Epithelial cell of prostate (primary cell): ENCODE results near the gene TMOD3.
"Not testable (repeated sequence)": the region's sequence is repeated elsewhere in the genome, so short reads cannot be mapped to it uniquely, and the experiment has no call there.

Experiments used
- DNase-seq: peaks from one replicate; pipeline ENCODE4 v3.0.0-alpha.2; 2011; ENCODE audit warnings: low read depth, low spot score
- H3K27ac ChIP-seq: fragments of 450-650 bp; 2 replicates; pipeline ENCODE4 v1.5.1; 2017; ENCODE audit warnings: mild to moderate bottlenecking

TMOD3 gene

DNA sequence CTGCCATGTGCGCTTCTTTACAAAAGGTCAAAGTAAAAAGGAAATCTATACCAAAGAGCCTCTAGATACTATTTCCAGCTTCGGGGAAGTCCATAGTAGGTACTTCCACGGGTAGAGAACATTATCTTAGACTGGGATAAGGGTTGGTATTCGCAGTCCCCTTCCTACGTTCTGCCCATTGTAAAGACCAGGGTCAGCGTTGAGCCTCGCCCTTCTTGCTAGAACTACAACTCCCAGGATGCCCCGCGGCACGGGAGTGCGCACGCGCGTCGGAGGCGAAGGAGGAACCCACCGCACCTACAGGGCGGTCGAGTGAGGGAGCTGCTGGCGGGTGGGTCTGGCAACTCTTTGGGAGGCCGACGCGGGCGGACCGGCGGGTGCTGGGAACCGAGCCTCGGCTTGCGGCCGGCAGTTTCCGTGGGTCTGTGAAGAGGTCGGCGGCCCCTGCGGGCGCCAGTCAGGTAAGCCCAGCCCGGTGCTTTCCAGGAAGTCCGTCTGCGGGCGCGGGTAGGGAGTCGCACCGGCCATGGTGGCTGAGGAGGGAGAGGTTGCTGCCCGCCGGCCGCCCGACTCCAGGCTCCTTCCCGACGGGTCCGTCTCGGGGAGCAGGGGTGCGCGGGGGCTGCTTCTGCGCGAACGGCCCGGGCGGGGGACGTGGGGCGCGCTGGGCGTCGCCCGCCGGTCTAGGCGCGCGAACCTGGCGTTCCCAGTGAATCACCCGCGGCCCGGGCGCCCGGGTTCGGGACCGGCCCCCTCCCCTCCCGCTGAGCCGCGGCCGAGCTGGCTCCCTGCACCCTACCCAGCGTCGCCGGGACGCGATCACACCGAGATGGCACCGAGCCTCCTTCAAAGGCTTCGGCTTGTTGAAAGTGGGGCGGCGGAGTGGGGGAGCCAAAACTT, at the start of gene TMOD3:
Gene TMOD3, plus strand, starts transcription at position 278 of the 900 bp plus-strand sequence. CDS start 33,232 bp downstream, outside the sequence.
- DNase-seq: peak; percentile 60
- peak within 1 kb of the TSS; percentile 99 for H3K27ac ChIP-seq

GRCh38 chr15:51780636-51781035, 48.8 kb upstream of the TMOD3 start:
- no peak overlapping the region for H3K27ac ChIP-seq
- DNase-seq: no peak

DNA sequence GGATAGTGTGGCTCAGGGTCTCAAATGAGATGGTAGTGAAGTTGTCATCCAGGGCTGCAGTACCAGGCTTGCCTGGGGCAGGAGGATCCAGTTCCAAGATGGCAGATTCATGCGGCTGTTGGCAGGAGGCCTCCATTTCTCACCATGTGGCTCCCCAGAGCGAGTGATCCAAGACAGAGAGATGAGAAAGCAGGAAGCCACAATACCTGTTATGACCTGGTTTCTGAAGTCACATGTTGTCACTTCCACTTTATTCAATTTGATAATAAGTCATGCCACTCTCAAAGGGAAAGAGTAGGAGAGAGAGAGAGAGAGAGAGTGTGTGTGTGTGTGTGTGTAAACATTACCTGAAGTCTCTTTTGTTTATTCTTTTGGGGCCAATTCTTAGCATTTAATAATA, 47.9 kb upstream of the TMOD3 start:
- DNase-seq: no peak
- no peak overlapping the region for H3K27ac ChIP-seq

- H3K27ac ChIP-seq: no peak overlapping the region
- no peak for DNase-seq
Measured at GRCh38 chr15:51782357-51782896, 47.0 kb upstream of the TMOD3 start.

DNA sequence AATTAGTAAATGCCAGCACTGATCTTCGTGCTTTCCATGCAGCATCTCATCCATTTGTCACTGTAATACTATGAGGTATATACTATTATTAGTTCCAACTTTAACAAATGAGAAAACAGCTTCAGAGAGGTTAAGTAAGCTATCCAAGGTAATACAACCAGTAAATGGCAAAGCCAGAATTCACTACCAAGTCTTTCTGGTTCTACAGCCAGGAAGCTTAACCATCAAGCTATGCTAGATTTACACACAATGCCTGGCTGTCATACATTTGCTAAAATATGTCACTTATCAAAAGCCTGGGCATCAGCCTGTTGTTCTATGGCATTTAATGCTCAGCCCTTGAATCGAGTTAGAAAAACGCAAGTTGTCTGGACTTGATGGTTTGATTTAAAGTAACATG, 45.5 kb upstream of the TMOD3 start:
- H3K27ac ChIP-seq: no peak overlapping the region
- DNase-seq: no peak

- not testable (repeated sequence) for DNase-seq
Measured at GRCh38 chr15:51787130-51787529, 42.3 kb upstream of the TMOD3 start.

GRCh38 chr15:51792474-51792873, 37.0 kb upstream of the TMOD3 start:
- not testable (repeated sequence) for DNase-seq, H3K27ac ChIP-seq

More at GRCh38 chr15:51787130-51787529, 42.3 kb upstream of the TMOD3 start:
- H3K27ac ChIP-seq: not testable (repeated sequence)

DNA sequence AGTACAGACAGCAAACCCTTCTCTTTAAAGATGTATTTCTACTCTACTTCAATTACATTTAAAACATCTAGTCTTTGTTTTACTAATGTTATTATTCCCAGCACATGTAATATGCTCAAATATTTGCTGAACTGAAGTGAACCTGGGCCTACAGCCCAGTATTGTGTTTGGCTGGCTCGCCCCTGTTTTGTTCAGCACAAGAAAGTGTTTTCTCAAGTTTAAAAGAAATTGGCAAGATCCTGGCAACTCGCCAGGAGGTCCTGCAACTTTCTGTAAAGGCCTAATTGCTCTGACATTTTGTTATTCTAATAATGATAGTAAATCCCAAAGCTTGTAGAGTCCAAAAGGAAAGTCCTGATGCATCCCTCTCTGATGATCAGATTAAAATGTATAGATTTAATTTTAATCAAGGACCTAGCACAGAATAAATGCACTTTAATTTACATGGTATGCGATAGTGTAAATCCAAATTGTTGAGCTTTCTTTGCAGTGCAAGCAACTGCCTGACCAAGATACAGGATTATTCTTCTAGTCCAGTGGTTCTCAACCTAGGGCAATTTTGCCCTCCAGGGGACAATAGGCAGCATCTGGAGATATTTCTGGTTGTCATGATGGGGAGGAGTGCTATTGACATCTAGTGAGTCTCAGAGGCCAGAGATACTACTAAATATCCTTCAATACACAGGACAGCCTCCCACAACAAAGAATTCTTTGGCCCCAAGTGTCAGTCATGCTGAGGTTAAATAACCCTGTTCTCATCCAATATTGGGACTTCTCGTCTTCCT, 35.7 kb upstream of the TMOD3 start:
- no peak for DNase-seq
- H3K27ac ChIP-seq: no peak overlapping the region

DNA sequence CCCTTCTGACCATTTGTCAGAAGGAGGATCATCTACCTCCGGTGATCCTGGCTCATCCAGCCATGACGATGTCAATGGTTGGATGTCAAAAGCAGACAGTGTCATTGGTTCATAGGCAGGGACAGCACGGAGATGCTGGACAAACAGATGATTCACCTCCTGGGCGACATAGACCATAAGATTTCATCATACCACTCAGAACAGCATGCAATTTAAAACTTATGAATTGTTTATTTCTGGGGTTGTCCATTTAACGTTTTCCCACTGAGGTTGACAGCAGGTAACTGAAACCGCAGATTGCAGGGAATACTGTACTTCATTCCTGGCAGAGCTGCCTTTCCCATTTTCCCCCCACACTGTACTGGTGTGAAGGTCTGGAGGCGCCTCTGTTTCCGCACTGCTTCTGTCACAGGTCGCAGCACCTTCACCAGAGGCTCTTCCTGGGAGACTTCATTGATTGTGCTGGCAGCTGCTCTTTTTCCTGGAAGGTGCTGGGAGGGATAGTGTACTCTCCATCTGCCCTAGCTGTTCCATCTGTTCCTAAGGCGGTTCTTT, 32.5 kb upstream of the TMOD3 start:
- no peak for DNase-seq
- H3K27ac ChIP-seq: no peak overlapping the region

- DNase-seq: no peak
- no peak overlapping the region for H3K27ac ChIP-seq
Measured at GRCh38 chr15:51798281-51798680, 31.2 kb upstream of the TMOD3 start.

DNA sequence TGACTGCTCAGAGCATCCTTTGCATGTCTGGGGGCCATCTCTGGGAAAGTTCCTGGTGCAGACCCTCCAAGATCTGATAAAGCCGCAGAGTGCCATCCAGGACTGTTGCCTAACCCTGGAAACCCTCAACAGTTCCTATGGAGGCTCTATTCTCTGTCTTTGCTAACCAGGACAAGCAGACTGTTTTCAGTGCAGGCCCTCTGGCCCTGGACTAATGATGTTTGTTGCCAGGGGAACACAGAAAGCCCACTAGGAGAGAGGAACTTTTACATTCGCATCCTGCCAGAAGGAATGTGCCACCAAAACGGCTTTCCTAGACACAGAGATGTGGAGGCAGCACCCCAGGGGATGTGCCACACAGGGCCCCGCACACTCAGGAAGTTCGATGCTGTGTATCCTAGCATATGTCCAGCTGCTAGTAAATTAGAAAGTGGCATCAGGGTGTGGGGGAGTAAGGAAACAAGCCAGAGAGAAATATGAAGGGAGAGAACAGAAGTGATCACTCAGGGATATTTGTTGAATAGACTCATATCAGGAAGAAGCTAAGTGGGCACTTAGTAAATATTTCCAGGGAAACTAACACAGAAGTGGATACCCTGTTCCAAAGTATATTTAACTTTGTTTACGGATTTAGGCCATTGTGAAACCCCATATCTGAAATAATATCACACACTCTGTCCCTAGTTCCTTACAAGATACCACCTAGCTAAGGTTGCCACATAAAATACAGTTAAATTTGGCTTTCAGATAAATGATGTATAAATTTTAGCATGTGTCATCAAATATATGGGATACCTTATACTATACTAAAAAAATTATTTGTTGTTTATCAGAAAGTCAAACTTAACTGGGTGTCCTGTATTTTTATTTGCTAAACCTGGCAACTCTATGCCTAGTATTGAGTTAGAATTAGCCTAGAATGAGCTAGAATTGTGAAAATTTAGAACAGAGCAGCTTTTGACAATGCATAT, 29.9 kb upstream of the TMOD3 start:
- DNase-seq: no peak
- H3K27ac ChIP-seq: no peak overlapping the region

GRCh38 chr15:51801391-51801835, 28.0 kb upstream of the TMOD3 start:
- no peak for DNase-seq
- H3K27ac ChIP-seq: peak overlapping the region; percentile 50

GRCh38 chr15:51802593-51802992, 26.9 kb upstream of the TMOD3 start:
- H3K27ac ChIP-seq: no peak overlapping the region
- no peak for DNase-seq

DNA sequence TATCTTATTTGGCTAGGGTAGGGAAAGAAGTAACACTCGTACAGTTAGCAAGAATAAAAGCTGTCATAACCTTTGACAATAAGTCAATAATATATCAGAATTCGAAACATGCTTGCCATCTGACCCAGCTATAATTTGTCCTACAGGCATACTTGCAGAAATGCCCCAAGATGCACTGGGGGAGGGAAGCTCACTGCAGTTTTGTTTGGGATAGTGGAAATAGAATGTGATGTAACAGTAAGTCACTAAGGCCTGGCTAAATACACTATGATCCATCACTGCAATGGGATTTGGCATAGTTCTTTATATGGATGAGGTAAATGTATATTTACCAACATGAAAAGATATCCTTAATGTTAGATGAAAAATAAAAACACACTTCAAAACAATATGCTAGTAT, 25.5 kb upstream of the TMOD3 start:
- DNase-seq: no peak

DNA sequence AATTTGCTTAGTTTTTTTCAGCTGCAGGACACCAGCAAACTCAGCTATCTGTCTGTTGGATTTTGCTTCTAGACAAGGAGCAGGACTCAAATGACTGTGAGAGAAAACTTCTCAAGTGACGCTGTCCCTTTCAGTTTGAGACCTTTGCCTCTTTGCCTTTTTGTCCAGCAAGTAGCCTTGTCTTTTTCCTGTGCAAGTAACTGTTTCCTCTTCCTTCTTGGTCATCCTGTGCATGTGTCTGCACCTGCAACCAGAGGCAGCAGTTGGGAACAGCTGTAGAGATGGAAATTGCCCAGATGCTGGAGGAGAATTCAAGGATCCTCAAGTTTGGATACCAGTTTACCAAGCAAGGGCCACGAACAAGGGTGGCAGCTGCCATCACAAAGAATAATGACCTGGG, 23.3 kb upstream of the TMOD3 start:
- no peak for DNase-seq
- H3K27ac ChIP-seq: no peak overlapping the region

More for the DNA sequence above, 25.5 kb upstream of the TMOD3 start:
- H3K27ac ChIP-seq: no peak overlapping the region

DNA sequence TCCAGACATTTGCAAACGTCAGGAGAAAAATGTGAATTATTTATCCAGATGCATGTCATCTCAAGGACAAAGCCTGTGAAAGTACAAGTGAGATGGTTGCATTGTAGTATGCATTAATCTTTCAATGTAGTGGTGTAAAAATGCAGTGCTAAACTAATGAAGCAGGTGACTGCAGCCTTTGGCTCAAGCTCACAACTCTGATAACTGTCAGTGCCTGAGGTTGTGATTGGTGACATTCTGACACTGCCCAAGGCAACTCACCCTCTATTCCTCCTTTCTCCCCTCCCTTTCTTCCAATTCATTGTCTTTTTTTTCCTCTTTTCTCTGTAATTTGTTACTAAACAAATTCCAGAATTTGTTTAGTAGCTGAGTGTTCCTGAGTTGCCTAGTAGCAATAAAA, 20.0 kb upstream of the TMOD3 start:
- no peak overlapping the region for H3K27ac ChIP-seq
- no peak for DNase-seq

DNA sequence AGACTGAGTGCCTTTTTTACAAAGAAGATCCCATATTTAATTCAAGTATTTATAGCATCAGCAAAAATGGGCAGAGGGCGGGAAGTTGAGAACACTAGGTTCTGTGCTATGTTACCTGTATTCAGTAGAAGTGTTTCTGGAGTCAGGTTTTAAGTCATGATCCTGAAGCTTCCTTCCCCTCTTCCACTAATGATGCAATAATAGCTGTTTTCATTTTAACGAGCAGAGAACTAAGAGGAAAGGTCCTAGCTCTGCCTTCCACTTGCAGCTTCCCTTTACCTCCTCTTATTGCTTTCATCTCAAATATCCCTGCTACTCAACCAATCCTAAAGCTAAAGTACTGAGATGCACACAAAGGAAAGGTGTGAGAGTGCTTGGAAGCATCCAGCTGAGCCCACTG, 16.9 kb upstream of the TMOD3 start:
- no peak overlapping the region for H3K27ac ChIP-seq
- DNase-seq: no peak

- H3K27ac ChIP-seq: no peak overlapping the region
- no peak for DNase-seq
Measured at GRCh38 chr15:51814606-51815005, 14.8 kb upstream of the TMOD3 start.

DNA sequence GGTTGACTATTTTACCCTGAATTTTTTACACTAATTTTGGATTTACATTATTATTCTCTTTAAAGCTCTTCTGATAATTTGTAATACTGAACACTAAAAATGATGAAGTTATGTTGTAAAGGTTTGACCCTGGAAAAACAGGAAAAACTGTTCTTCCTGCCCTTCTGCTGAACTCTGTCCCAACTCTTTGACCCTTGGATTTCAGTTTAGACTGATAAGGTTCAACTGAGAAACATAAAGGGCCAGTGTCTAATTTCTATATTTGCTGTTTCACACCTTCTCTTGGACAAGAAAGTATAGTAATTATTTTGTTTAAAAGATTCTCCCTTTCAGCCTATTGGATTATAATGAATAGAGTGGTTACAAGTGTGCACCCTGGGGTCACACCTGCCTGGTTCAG, 12.8 kb upstream of the TMOD3 start:
- DNase-seq: no peak
- H3K27ac ChIP-seq: no peak overlapping the region
